NCI-H446 (cell line): ENCODE data around the gene ADGRB3.
"Not testable (repeated sequence)": the region's sequence is repeated elsewhere in the genome, so short reads cannot be mapped to it uniquely, and the experiment has no call there.

Experiments
- DNase-seq, 2 experiments: peaks; one replicate each; lab custom pipeline; 2025; lab: John Stamatoyannopoulos, UW

Gene ADGRB3

GRCh38 chr6:69424581-69424980 lies 789.5 kb downstream of the ADGRB3 start:
- DNase-seq = no peak

- no peak for DNase-seq
Observed at GRCh38 chr6:69427882-69428281, 792.8 kb downstream of the ADGRB3 start.

- not testable (repeated sequence) for DNase-seq
Observed at GRCh38 chr6:69432168-69432567, 797.1 kb downstream of the ADGRB3 start.

- DNase-seq = not testable (repeated sequence)
Observed at GRCh38 chr6:69433116-69433515, 798.0 kb downstream of the ADGRB3 start.

- no peak for DNase-seq
Observed at GRCh38 chr6:69438113-69438512, 803.0 kb downstream of the ADGRB3 start.
